ENCODE results near the gene GFM1.

GFM1 gene

GRCh38 chr3:158727206-158728060 is 83.1 kb downstream of the GFM1 start:
- DNase-seq (ENCODE audit: low spot score): peak; percentile 76

GRCh38 chr3:158728061-158728377 is 83.7 kb downstream of the GFM1 start:
- DNase-seq (ENCODE audit: low spot score): no peak

- DNase-seq (ENCODE audit: low spot score): no peak
Measured at GRCh38 chr3:158728851-158729250, 84.5 kb downstream of the GFM1 start.

GRCh38 chr3:158731486-158731885 is 87.2 kb downstream of the GFM1 start:
- DNase-seq (ENCODE audit: low spot score): no peak

GRCh38 chr3:158731938-158732855 is 87.9 kb downstream of the GFM1 start, which contains the start of gene RARRES1:
TSS of gene RARRES1 (minus strand) at chr3:158732457. CDS start at chr3:158732415, 42 bp downstream.
- peak; percentile 69 for DNase-seq (ENCODE audit: low spot score)

- DNase-seq (ENCODE audit: low spot score): peak; percentile 57
Measured at GRCh38 chr3:158732856-158733200, 88.5 kb downstream of the GFM1 start.

GRCh38 chr3:158733656-158734055 is 89.3 kb downstream of the GFM1 start:
- no peak for DNase-seq (ENCODE audit: low spot score)

GRCh38 chr3:158735296-158736033 is 91.1 kb downstream of the GFM1 start:
- DNase-seq (ENCODE audit: low spot score): no peak

GRCh38 chr3:158737410-158737809 is 93.1 kb downstream of the GFM1 start:
- DNase-seq (ENCODE audit: low spot score): no peak

GRCh38 chr3:158737976-158738615 is 93.8 kb downstream of the GFM1 start:
- no peak for DNase-seq (ENCODE audit: low spot score)

GRCh38 chr3:158738653-158739052 is 94.3 kb downstream of the GFM1 start:
- DNase-seq (ENCODE audit: low spot score): no peak

GRCh38 chr3:158739078-158739477 is 94.8 kb downstream of the GFM1 start:
- no peak for DNase-seq (ENCODE audit: low spot score)

- DNase-seq (ENCODE audit: low spot score): no peak
Measured at GRCh38 chr3:158739661-158740060, 95.3 kb downstream of the GFM1 start.

Measured in iPS-NIHi11 (cell line).